Stimulated activated CD4-positive, alpha-beta T cell treated with anti-CD3 and anti-CD28 coated beads, Interleukin-15, amount 100 ng/mL, for 1 hour (primary cell): ENCODE data around the gene GBGT1.
A peak's percentile ranks its signal among the peaks of the same experiment; 100 is the strongest.
"Not testable (repeated sequence)": the region's sequence is repeated elsewhere in the genome, so short reads cannot be mapped to it uniquely, and the experiment has no call there.

Source experiments
- DNase-seq, 2 donors: peaks; one replicate each; pipeline ENCODE4 v3.0.0-alpha.2; 2020; ENCODE audit warnings: low read depth in 1 of 2, low spot score in 1 of 2

GBGT1 gene

DNA sequence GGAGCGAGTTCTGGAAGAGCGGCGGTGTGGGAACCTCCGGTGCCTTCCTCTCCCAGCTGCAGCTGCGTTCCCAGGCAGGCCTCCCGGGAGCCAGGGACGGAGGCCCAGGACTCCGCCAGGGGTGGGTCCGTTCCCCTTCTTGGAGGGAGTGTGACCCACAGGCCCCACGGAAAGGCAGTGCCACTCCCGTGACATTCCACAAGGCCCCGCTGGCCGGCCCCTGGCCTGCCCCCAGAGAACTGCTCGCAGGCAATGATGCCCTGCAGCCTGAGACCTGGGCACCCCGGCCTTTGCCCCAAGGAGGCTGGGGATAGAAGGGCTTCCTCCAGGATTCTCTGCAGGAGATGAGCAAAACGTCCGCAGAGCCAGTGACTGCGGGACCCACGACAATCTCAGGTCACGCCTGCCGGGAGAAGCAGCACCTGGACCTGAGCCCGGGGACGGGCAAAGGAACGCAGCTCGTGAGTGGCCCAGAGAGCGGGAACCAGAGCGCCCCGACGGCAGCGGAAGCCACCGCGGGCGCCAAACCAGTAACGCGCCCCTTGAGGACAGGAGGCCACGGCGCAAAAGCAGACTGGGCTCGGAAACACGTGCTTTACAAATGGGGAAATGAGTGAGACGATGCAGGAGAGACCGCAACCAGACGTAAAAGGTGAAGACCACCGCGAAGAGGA is 36.1 kb upstream of the GBGT1 start:
- peak in 1 of 2 donors; percentile 14 for DNase-seq

DNA sequence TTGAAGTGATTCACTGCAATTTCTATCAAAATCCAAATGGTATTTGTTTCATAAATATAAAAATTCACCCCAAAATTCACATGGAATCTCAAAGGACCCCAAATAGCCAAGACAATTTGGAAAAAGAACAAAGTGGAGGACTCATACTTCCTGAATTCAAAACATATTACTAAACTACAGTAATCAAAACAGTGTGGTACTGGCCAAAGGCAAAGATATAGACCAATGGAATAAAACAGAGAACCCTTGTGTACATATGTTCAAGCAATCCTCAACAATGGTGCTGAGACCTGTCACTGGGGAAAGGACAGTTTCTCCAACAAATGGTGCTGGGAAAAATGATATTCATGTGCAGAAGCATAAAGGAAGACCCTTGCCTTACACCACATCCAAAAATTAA is 31.3 kb upstream of the GBGT1 start:
- no peak for DNase-seq

DNA sequence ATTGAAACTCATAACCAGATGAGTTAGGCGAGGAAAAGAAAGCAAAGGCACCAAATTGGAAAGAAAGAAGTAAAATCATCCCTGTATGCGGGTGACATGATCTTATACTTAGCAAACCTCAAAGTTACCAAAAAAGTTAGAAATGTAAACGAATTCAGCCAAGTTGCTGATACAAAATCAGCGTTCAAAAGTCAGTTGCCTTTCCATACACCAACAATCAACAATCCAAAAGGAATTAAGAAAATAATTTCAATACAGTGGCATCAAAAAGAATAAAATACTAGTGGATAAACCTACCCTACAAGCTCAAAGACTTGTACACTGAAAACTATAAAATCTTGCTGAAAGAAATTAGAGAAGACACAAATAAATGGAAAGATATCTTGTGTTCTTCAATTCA is 30.9 kb upstream of the GBGT1 start:
- DNase-seq: no peak

DNA sequence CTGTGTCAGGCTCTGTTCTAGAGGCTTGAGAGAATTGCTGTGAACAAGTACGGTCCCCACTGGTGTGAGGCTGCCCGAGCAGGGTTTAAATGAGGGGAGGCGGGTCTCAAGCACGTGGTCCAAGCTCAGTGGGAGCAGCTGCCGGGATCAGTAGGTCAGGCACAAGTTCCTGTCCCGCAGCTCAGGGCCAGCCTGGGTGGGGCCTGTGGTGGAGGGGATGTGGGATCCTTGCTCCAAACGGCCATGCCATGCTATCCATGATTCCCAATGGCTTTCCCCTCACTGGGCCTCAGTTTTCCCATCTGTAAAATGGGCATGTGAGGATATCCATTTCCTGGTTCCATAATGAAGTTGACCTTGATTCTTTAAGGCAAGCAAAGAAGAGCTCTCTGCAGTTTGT is 28.3 kb upstream of the GBGT1 start:
- DNase-seq: no peak

DNA sequence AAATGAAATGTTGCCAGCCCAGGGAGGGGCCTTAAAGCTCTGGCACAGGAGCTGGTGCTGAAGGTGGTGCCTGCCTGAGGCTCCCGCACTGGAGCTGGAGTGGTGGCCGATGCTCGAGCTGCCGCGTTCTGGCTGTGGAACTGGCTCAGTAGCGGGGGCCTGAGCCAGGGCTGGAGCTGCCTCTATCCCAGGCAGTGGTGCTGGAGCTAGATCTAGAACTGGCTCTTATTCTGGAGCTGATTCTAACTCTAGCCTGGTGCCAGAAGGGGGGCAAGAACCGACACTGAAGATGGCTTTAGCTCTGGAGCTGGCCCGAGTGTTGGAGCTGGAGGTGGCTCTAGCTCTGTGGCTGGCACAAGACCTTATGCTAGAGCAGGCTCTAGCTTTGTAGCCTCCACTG is 26.1 kb upstream of the GBGT1 start:
- no peak for DNase-seq

DNA sequence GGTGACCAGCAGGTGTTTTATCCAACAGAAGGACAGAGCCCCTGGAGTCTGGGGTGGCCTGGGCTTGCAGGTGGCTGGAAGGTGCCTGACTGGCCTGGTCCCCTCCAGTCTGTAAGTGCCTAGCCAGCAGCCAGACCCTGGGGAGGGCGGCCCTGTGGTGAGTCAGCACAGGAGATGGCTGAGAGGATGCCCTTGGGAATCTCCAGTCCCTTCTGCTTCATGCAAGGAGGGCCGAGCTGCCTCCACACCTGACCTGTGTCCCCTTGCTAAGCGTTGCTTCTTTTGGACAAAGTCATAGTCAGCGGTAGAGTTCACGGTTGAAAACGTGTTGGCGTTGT is 25.1 kb upstream of the GBGT1 start:
- no peak for DNase-seq

GRCh38 chr9:133188006-133188842 is 24.5 kb upstream of the GBGT1 start:
- DNase-seq: no peak

- no peak for DNase-seq
Measured at GRCh38 chr9:133187561-133188005, 23.9 kb upstream of the GBGT1 start.

DNA sequence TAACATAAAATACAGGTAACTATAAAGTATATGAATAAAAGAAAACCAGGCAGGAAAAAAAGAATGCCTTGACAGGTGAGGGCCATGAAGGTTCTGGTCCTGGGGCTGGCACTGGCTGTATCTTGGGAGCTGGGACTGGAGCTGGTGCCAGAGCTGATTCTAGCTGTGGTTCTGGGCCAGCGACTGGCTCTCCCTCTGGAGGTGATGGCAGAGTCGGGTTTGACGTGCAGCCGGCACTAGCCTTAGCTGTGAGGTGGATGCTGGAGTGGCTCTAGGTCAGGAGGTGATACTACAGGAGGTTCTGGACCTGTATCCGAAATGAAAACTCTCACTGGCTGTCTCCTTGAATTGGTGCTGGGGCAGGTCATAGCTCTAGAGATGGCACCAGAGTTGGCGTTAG is 23.0 kb upstream of the GBGT1 start:
- DNase-seq: no peak

- DNase-seq: no peak
Measured at GRCh38 chr9:133184971-133185370, 21.3 kb upstream of the GBGT1 start.

DNA sequence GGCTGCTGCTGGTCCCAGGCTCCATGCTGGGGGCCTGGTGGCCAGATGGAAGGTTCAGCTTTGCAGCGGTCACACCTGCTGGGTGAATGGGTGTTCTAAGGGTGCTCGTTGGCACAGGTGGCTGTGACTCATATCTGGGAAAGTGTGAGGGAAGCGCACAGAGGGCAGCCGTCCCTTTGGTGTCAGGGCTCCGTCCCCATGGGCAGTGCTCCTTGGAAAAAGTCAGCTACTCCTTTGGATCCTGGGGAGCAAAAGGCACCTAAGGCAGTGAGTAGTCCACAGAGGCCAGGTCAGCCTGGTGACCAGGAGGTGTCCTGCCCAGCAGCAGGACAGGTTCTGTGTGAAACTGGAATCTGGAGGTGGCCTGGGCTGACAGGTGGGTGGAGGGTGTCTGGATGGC is 18.4 kb upstream of the GBGT1 start:
- no peak for DNase-seq

- DNase-seq: no peak
Measured at GRCh38 chr9:133181561-133181960, 17.8 kb upstream of the GBGT1 start.

DNA sequence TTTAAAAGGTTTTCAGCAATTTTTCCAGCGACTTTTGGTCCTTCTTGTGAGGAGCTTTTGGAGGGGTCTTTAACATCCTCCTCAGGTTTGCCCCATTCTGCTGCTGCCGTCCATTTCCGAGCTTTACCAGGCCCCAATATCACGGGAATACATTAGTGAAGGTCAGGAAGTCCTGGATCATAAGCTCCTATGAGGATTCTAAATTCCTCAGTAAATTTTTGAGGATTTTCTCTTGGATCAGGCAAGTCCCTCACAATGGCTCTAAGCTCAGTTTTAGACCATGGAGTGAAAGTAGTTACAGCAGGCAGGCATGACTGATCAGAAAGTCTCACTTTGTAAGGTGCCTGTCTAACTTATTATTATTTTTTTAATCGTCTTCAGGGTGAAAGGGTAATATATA is 17.2 kb upstream of the GBGT1 start:
- DNase-seq: no peak

- DNase-seq: no peak
Measured at GRCh38 chr9:133173056-133173455, 9.3 kb upstream of the GBGT1 start.

GRCh38 chr9:133171161-133171961 is 7.6 kb upstream of the GBGT1 start:
- no peak for DNase-seq

GRCh38 chr9:133170716-133171115 is 7.0 kb upstream of the GBGT1 start:
- DNase-seq: no peak

DNA sequence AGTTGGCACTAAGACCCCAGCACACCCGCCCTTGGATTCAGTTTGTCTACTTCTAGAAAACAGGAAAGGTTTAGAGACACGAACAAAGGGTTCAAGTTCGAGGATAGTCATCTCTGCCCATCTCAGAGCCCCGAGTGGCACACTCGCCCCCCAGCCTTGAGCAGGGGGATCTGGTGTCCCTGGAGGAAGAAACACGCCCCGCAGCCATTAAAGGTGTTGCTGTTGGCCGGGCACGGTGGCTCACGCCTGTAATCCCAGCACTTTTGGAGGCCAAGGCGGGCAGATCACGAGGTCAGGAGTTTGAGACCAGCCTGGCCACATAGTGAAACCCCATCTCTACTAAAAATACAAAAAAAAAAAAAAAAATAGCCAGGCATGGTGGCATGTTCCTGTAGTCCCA is 6.0 kb upstream of the GBGT1 start:
- DNase-seq: not testable (repeated sequence)

DNA sequence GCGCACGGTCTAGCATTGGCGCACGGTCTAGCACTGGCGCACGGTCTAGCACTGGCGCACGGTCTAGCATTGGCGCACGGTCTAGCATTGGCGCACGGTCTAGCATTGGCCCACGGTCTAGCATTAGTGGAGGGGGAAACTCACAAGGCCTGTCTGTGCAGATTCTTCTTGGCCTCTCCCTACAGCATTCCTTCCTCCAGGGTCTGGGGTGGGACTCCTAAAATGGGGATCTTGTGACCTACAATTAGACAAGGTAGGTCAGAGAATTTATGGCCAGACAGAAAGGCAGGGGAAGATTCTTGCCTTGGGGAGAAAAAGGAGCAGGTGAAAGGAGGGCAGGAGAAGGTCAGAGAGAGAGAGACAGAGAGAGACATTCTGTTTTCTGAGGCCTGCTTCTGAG is 5.4 kb upstream of the GBGT1 start:
- DNase-seq: no peak

DNA sequence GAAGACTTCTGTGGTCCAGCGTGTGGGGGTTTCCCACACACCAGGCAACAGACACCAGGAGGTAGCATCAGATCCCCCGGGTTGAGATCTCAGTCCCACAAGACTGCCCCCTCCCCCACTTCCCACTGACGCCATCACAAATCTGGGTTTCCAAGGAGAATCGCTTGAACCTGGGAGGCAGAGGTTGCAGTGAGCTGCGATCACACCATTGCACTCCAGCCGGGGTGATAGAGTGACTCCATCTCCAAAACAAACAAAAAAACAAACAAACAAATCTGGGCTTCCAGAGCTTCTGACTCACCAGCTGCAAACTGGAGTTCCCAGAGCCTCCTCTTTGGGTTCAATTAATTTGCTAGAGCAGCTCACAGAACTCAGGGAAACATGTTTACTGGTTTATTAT is 4.7 kb upstream of the GBGT1 start:
- DNase-seq: no peak

- no peak for DNase-seq
Measured at GRCh38 chr9:133167769-133168168, 4.1 kb upstream of the GBGT1 start.

- no peak for DNase-seq
Measured at GRCh38 chr9:133167096-133167730, 3.5 kb upstream of the GBGT1 start.

DNA sequence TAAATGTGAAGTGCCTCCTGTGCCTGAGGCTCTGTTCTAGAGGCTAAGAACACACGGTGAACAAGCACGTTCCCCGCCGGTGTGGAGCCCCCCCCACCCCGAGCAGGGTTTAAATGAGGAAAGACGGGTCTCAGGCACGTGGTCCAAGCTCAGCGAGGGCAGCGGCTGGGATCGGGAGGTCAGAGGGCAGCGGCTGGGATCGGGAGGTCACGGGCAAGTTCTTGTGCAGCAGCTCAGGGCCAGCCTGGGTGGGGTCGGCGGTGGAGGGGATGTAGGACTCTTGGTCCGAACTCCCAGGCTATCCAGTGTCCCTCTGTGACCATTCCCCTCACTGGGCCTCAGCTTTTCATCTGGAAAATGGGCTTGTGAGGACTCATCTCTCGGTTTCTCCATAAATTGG is 2.7 kb upstream of the GBGT1 start:
- no peak for DNase-seq
